Esophagus squamous epithelium (tissue), 5 donors: Measurements from ENCODE around the gene RRAGD. TPM values are rescaled to one million over a fixed set of nuclear protein-coding genes. Genes with fewer than 3 reads are reported as not detected.
A peak's percentile ranks its signal among the peaks of the same experiment; 100 is the strongest.

ENCODE experiments used
- DNase-seq: peaks from one replicate; lab custom pipeline; 2025; lab: John Stamatoyannopoulos, UW
- H3K27ac ChIP-seq, 4 donors: fragments of 200-600 bp; sonication (generic); one replicate each; pipeline ENCODE4 v1.5.1; 2016 to 2019; ENCODE audit warnings: mild to moderate bottlenecking in 1 of 4
- H3K27me3 ChIP-seq, 4 donors: fragments of 200-600 bp; sonication (generic); 1 replicate in 3 of 4; 2 replicates in 1 of 4; pipeline versions ENCODE4 v1.5.1 to v1.6.0; 2017 to 2021; ENCODE audit warnings: antibody characterized with exemption in 1 of 4
- H3K36me3 ChIP-seq, 3 donors: fragments of 200-600 bp; sonication (generic); one replicate each; pipeline ENCODE4 v1.5.1; 2016 to 2019
- H3K4me1 ChIP-seq, 3 donors: fragments of 200-600 bp; sonication (generic); one replicate each; pipeline ENCODE4 v1.5.1; 2017 to 2019
- H3K4me3 ChIP-seq, 4 donors: fragments of 200-600 bp; sonication (generic); 1 replicate in 3 of 4; 2 replicates in 1 of 4; pipeline ENCODE4 v1.5.1; 2016 to 2019; ENCODE audit warnings: mild to moderate bottlenecking in 2 of 4, moderate library complexity in 1 of 4
- H3K9me3 ChIP-seq, 3 donors: fragments of 200-600 bp; sonication (generic); one replicate each; pipeline ENCODE4 v1.5.1; 2016 to 2019
- CTCF ChIP-seq, 6 experiments: fragments of 450-650 bp in 4 of 6; fragments of 200-600 bp in 2 of 6; sonication (generic) in 2 of 6; IDR thresholded peaks; one replicate each; pipeline ENCODE4 v1.5.1; 2016 to 2019; ENCODE audit warnings: antibody characterized with exemption in 6 of 6, mild to moderate bottlenecking in 4 of 6, moderate library complexity in 4 of 6
- POLR2A ChIP-seq, 4 donors: fragments of 450-650 bp; IDR thresholded peaks; one replicate each; pipeline ENCODE4 v1.6.1; 2017; ENCODE audit warnings: antibody characterized with exemption in 4 of 4, mild to moderate bottlenecking in 4 of 4, moderate library complexity in 3 of 4
- WGBS, 2 donors: methylation state at CpG; one replicate each; pipeline ENCODE4 v1.1.5; 2018; 5-methylcytosine and 5-hydroxymethylcytosine counted together
- intact Hi-C: fragments of 100-400 bp; cut with DNase I; formaldehyde crosslinking; loops from one replicate; pipeline ENCODE4 v1.15.0; 2022
- total RNA-seq, 4 donors: library from RNA; depleted of rRNA; stranded (reverse); fragments of >200 nt; gene quantifications; one replicate each; pipeline ENCODE4 v1.1.0, GENCODE V29; 2016
- donor health status: DM: yes; HTN: yes; CAD: no.

The RRAGD gene
- total RNA-seq, 4 donors from 2014 or later: 21.1 to 67.1 (median 33.9) TPM

GRCh38 chr6:89355511-89356194 is 56.4 kb downstream of the RRAGD start:
- Histone ChIP-seq H3K4me1 (peaks cover 5 to 20% (median 7%) of the 10 kb centered on the region in 3 donors), H3K36me3 (no peaks in the 10 kb centered on the region), H3K4me3 (no peak overlapping the region), H3K27ac (no peak overlapping the region), H3K9me3 (no peaks in the 10 kb centered on the region), H3K27me3 (no peaks in the 10 kb centered on the region)
- intact Hi-C loops: no loop called here
- no peak for DNase-seq
- WGBS, 2 donors: 88 to 94% methylated on average over 2 of the region's 2 CpGs
- no peak for TF ChIP-seq CTCF (IDR thresholded peaks at IDR 0.05)
- no peak for TF ChIP-seq POLR2A (IDR thresholded peaks at IDR 0.05)

- TF ChIP-seq POLR2A (IDR thresholded peaks at IDR 0.05) (no peak), CTCF (IDR thresholded peaks at IDR 0.05) (no peak)
- no peaks in the 10 kb centered on the region for H3K36me3 ChIP-seq
- H3K27ac ChIP-seq: peak overlapping the region in 2 of 4 donors; percentile 96 to 99
- 79 to 93% methylated on average over 2 of the region's 2 CpGs for WGBS, 2 donors
- no peaks in the 10 kb centered on the region for H3K9me3 ChIP-seq
- peak overlapping the region in 1 of 4 donors; percentile 80 for H3K4me3 ChIP-seq
- peaks cover 5 to 38% (median 11%) of the 10 kb centered on the region in 3 donors for H3K4me1 ChIP-seq
- no peak for DNase-seq
- H3K27me3 ChIP-seq: no peaks in the 10 kb centered on the region
- intact Hi-C loops: no loop called here
These were observed 58.2 kb downstream of the RRAGD start for GRCh38 chr6:89353702-89354392.

- Histone ChIP-seq H3K4me1 (peaks cover 5 to 45% (median 11%) of the 10 kb centered on the region in 3 donors), H3K36me3 (no peaks in the 10 kb centered on the region), H3K9me3 (no peaks in the 10 kb centered on the region), H3K27ac (peak overlapping the region; percentile 93 to 99 (median 96)), H3K27me3 (no peaks in the 10 kb centered on the region), H3K4me3 (peak overlapping the region; percentile 74 to 97 (median 84))
- 51 to 67% methylated on average over 15 to 16 of the region's 27 CpGs for WGBS, 2 donors
- intact Hi-C loops: no loop called here
- DNase-seq: no peak
- TF ChIP-seq CTCF (IDR thresholded peaks at IDR 0.05) (no peak), POLR2A (IDR thresholded peaks at IDR 0.05) (no peak)
These were observed 58.9 kb downstream of the RRAGD start for GRCh38 chr6:89353118-89353556.

GRCh38 chr6:89352278-89353117 is 59.6 kb downstream of the RRAGD start, which contains the start of gene UBE2J1:
UBE2J1 (minus strand) TSS chr6:89352722; CDS start chr6:89352569, 153 bp downstream.
- DNase-seq: peak; percentile 71

More at GRCh38 chr6:89352278-89353117, 59.6 kb downstream of the RRAGD start, which contains the start of gene UBE2J1:
- Histone ChIP-seq H3K4me3 (peak within 1 kb of the TSS; percentile 74 to 97 (median 84)), H3K4me1 (peaks cover 5 to 51% (median 11%) of the 10 kb centered on the region in 3 donors), H3K9me3 (no peaks in the 10 kb centered on the region), H3K27me3 (no peaks in the 10 kb centered on the region), H3K27ac (peak within 1 kb of the TSS; percentile 93 to 99 (median 96)), H3K36me3 (no peaks in the 10 kb centered on the region)
- peak in 3 of 4 donors; percentile 79 to 96 (median 96) for TF ChIP-seq POLR2A (IDR thresholded peaks at IDR 0.05)
- TF ChIP-seq CTCF (IDR thresholded peaks at IDR 0.05): peak in 1 of 6 experiments; percentile 5
- 0% methylated on average over 1 to 5 of the region's 102 CpGs for WGBS, 2 donors
- intact Hi-C loops: no loop called here
